HG02610 (cell line): ENCODE results near the gene CHRFAM7A.
"Not testable (repeated sequence)": the region's sequence is repeated elsewhere in the genome, so short reads cannot be mapped to it uniquely, and the experiment has no call there.

Source experiments
- ATAC-seq: cut with Tn5 transposase; IDR thresholded peaks from one replicate; pipeline ENCODE4 v1.9.1; 2021; ENCODE audit warnings: mild to moderate bottlenecking, moderate library complexity; ENCODE audit not compliant: unreplicated experiment

CHRFAM7A gene

DNA sequence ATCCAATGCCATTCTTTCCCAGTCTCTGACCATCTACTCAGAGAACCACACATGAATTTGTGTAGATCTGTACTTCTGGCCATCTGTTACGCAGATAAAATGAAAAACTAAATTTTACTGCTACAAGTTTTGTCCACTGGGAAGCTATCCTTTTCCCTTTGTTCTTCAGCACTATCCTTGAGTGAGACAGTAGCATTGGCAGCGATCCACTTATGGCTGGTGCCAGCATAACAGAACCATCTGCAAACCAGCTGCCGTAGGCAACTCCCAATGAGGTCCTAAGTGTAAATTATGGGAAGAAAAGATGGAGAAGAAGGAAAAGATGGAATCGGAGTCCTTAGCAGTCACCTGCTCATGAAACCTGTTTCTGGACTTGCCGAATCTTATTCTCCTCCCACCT, 72.3 kb downstream of the CHRFAM7A start:
- ATAC-seq, result not testable (repeated sequence)

GRCh38 chr15:30315704-30316103, 77.6 kb downstream of the CHRFAM7A start:
- ATAC-seq, result not testable (repeated sequence)

DNA sequence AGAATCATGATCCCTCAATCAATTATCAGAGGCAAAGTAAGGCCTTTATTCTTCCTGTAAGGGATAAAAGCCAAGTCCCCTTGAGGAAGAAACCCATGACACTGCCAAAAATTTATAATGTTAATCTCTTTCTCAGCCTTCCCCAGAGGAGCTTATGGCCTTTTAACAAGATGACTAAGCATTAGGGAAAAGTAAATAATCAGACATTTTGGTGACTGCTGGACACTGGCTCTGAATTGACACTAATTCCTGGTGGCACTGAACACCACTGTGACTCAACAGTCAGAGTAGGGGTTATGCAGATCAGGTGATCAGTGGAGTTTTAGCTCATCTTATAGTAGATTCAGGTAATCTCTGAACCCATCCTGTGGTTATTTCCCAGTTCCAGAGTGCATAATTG, 82.8 kb downstream of the CHRFAM7A start:
- not testable (repeated sequence) for ATAC-seq
